ENCODE results near the gene ZNF217.
"Not testable (repeated sequence)": the region's sequence is repeated elsewhere in the genome, so short reads cannot be mapped to it uniquely, and the experiment has no call there.

DNA sequence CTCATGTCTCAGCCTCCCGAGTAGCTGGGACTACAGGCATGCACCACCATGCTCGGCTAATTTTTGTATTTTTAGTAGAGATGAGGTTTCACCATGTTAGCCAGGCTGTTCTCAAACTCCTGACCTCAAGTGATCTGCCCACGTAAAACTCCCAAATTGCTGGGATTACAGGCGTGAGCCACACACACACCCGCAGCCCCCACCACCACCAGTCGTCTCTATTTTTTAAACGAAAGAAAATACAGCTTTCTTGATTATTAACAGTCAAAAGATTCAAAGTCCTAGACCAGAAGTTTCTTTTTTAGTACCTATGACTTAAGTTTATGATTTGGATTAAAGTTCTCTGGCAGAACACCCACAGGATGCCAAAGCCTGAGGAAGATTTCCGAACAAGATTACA is 18.6 kb upstream of the ZNF217 start:
- TF ChIP-seq, protein P1, sequence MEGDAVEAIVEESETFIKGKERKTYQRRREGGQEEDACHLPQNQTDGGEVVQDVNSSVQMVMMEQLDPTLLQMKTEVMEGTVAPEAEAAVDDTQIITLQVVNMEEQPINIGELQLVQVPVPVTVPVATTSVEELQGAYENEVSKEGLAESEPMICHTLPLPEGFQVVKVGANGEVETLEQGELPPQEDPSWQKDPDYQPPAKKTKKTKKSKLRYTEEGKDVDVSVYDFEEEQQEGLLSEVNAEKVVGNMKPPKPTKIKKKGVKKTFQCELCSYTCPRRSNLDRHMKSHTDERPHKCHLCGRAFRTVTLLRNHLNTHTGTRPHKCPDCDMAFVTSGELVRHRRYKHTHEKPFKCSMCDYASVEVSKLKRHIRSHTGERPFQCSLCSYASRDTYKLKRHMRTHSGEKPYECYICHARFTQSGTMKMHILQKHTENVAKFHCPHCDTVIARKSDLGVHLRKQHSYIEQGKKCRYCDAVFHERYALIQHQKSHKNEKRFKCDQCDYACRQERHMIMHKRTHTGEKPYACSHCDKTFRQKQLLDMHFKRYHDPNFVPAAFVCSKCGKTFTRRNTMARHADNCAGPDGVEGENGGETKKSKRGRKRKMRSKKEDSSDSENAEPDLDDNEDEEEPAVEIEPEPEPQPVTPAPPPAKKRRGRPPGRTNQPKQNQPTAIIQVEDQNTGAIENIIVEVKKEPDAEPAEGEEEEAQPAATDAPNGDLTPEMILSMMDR (IDR thresholded peaks at IDR 0.05; ENCODE audit: low read depth, low read length, poor library complexity, severe bottlenecking) = not testable (repeated sequence)
- not testable (repeated sequence) for TF ChIP-seq EZH2phosphoT487 (IDR thresholded peaks at IDR 0.05; ENCODE audit: borderline replicate concordance, low read length)
